LNCaP clone FGC (cell line): ENCODE data around the gene RUVBL1.

Experiments used
- DNase-seq: peaks from one replicate; pipeline ENCODE4 v3.0.0-alpha.2; 2011; ENCODE audit warnings: low read depth
- H3K4me3 ChIP-seq: 2 replicates; pipeline ENCODE4 v1.5.1; 2011; ENCODE audit warnings: mild to moderate bottlenecking, low read depth, low read length, control low read depth
- TF ChIP-seq, protein P1 (sequence below): IDR thresholded peaks from 2 replicates; pipeline ENCODE4 v1.5.1; 2012; ENCODE audit warnings: mild to moderate bottlenecking; ENCODE audit not compliant: control insufficient read depth, insufficient read depth; ENCODE audit errors: extremely low read depth

The RUVBL1 gene

DNA sequence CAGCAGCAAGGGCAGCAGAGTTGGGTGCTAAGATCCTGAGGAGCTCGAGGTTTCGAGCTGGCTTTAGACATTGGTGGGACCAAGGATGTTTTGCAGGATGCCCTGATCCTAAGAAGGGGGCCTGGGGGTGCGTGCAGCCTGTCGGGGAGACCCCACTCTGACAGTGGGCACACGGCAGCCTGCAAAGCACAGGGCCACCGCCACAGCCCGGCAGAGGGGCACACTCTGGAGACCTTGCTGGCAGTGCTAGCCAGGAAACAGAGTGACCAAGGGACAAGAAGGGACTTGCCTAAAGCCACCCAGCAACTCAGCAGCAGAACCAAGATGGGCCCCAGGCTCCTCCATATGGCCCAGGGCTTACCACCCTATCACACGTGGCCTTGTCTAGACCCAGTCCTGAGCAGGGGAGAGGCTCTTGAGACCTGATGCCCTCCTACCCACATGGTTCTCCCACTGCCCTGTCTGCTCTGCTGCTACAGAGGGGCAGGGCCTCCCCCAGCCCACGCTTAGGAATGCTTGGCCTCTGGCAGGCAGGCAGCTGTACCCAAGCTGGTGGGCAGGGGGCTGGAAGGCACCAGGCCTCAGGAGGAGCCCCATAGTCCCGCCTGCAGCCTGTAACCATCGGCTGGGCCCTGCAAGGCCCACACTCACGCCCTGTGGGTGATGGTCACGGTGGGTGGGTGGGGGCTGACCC lies 52.6 kb downstream of the RUVBL1 start:
- TF ChIP-seq, protein P1, sequence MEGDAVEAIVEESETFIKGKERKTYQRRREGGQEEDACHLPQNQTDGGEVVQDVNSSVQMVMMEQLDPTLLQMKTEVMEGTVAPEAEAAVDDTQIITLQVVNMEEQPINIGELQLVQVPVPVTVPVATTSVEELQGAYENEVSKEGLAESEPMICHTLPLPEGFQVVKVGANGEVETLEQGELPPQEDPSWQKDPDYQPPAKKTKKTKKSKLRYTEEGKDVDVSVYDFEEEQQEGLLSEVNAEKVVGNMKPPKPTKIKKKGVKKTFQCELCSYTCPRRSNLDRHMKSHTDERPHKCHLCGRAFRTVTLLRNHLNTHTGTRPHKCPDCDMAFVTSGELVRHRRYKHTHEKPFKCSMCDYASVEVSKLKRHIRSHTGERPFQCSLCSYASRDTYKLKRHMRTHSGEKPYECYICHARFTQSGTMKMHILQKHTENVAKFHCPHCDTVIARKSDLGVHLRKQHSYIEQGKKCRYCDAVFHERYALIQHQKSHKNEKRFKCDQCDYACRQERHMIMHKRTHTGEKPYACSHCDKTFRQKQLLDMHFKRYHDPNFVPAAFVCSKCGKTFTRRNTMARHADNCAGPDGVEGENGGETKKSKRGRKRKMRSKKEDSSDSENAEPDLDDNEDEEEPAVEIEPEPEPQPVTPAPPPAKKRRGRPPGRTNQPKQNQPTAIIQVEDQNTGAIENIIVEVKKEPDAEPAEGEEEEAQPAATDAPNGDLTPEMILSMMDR = no peak
- DNase-seq = no peak
- no peak overlapping the region for H3K4me3 ChIP-seq

DNA sequence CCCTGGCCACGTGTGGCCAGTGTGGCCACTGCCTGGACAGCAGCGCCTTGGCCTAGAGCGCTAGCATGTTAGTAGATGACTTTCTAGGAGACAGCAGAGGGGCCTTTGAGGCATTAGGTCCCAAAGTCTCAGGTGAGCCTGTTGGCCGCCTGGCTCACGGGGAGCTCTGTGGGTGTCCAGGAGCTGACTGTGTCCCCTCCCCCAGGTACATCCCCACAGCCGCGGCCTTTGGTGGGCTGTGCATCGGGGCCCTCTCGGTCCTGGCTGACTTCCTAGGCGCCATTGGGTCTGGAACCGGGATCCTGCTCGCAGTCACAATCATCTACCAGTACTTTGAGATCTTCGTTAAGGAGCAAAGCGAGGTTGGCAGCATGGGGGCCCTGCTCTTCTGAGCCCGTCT lies 54.3 kb downstream of the RUVBL1 start:
- DNase-seq = no peak
- H3K4me3 ChIP-seq = no peak overlapping the region
- TF ChIP-seq, protein P1 = no peak

DNA sequence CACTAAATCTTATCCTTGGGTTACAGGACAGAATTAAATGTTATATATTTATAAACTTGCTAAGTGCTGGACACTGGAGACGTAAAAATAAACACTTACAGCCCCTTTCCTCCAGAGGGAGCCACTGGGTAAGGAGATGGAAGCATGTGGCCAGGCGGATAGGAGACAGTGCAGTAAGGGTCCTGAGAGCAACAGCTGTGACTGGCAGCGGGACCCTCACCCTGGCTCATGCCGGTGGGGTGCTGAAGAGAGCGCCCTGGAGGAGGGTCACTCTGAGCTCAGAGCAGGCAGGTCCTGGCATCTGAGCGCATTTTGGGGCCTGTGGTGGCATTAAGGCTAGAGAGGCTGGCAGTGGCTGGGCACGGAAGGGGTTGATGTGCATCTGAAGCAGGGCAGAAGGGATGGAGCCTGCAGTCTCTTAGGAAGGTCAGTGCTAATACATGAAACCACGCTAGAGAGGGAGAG lies 55.4 kb downstream of the RUVBL1 start:
- TF ChIP-seq, protein P1 = peak; percentile 79

DNA sequence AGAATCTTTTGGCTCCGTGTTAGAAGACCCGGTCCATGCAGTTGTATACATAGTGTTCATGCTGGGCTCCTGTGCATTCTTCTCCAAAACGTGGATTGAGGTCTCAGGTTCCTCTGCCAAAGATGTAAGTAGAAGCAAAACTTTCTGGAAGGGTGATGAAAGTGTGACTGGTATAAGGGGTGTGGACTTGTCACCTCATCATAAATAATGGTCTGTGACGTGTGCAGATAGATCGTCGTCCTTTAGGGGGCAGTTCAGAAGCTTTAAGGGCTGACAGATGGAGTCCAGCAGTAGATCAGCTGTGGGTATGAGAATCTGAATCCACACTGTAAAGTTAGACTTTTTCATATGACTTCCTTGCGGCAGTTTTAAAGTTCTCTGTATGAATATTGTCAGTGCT lies 56.1 kb downstream of the RUVBL1 start:
- H3K4me3 ChIP-seq = no peak overlapping the region
- TF ChIP-seq, protein P1 = no peak
- no peak for DNase-seq

More for the DNA sequence above, 55.4 kb downstream of the RUVBL1 start:
- DNase-seq = no peak
- no peak overlapping the region for H3K4me3 ChIP-seq

DNA sequence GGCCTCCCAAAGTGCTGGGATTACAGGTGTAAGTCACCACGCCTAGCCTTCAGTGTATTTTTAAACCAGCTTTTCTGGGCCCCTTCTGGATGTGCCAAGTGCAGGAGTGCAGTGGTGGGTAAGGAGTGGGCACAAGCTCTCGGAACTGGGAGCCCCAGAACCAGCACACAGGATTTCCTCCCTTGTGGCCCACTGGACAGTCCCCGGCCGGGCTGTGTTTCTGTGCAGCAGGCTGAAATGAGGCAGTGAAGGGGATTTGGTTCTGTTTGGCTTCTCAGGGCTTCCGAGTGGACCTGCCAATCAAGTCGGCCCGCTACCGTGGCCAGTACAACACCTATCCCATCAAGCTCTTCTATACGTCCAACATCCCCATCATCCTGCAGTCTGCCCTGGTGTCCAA lies 56.9 kb downstream of the RUVBL1 start:
- DNase-seq = no peak
- TF ChIP-seq, protein P1 = no peak
- no peak overlapping the region for H3K4me3 ChIP-seq

DNA sequence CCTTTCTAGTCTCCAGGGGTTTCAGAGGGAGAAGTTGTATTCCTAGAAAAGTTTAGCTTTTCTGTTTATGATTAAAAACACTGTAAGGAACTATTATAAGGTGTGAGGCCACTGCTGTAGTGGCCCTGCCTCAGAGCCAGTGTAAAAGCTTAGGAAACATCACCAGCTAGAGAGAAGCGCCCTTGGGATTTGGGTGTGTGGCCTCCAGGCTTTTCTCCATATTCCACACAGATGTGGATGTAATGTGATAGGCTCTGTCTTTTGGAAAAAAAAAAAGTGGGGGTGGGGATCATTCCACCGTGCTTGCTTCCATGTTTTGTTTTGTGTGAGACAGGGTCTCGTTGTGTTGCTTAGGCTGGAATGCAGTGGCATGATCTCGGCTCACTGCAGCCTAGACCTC lies 57.5 kb downstream of the RUVBL1 start:
- DNase-seq = no peak
- H3K4me3 ChIP-seq = no peak overlapping the region
- TF ChIP-seq, protein P1 = no peak

DNA sequence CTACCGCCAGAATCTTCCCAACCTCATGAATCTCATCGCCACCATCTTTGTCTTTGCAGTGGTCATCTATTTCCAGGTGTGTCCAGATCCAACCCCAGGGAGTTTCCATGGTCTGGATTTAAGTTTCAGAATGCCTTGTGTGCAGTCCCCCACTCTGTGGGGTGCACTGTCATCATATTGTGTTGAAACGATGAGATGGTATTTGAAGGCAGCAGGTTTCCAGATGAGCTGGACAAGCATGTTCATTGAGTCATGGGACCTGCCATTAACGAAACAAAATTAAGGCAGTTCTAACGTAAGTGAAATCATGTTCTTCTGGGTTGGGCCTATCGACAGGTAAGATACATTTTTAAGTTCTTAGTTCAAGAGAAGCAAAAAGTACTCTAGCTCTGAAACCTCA lies 58.6 kb downstream of the RUVBL1 start:
- H3K4me3 ChIP-seq = no peak overlapping the region
- TF ChIP-seq, protein P1 = no peak
- DNase-seq = no peak
